HepG2 (cell line): Measurements from ENCODE around the gene FAM240A. TPM values are rescaled to one million over a fixed set of nuclear protein-coding genes. Genes with fewer than 3 reads are reported as not detected.

Source experiments
- ATAC-seq: fragments of 200-7000 bp; cut with Tn5 transposase; 3 replicates; pipeline ENCODE4 v1.9.1; 2020; ENCODE audit warnings: mild to moderate bottlenecking, moderate library complexity
- BruUV-seq: library from RNA; stranded (reverse); fragments of 400-500 nt; replicated peaks from 2 replicates; lab custom pipeline; 2021; lab: Mats Ljungman, UMichigan
- CTCF ChIA-PET: fragments of 300-600 bp; formaldehyde crosslinking; extraction: SDS; loops from one replicate; lab custom pipeline; 2021; ENCODE audit warnings: low total read pairs, inconsistent platforms, low intra/inter-chr PET ratio; lab: Yijun Ruan, JAX
- POLR2A ChIA-PET: fragments of 350-600 bp; sonication (Branson Sonifier 250); formaldehyde crosslinking; loops from one replicate; lab custom pipeline; 2020; ENCODE audit warnings: antibody characterized with exemption, inconsistent platforms; lab: Yijun Ruan, JAX
- DNase-seq: peaks from one replicate; pipeline ENCODE4 v3.0.0-alpha.2; 2015; ENCODE audit warnings: low spot score
- FAIRE-seq: peaks from 3 replicates; lab custom pipeline; 2011; peaks lifted over from hg19 to GRCh38; lab: Jason Lieb, UNC
- H2AFZ ChIP-seq: one replicate; pipeline ENCODE4 v1.6.1; 2011; ENCODE audit warnings: low read length, inconsistent platforms
- H3K27ac ChIP-seq: fragments of 300-600 bp; 3 replicates; pipeline ENCODE4 v1.8.0; 2011; ENCODE audit warnings: mixed run types, mild to moderate bottlenecking, mixed read lengths, low read length, inconsistent platforms; ENCODE audit not compliant: insufficient read depth; ENCODE audit errors: extremely low read length
- H3K27me3 ChIP-seq, 2 experiments: fragments of 200-600 bp in 1 of 2; 2 replicates in 1 of 2; 3 replicates in 1 of 2; pipeline versions ENCODE4 v1.6.0 to v1.8.0; 2011; ENCODE audit warnings: low read length in 2 of 2, mild to moderate bottlenecking in 2 of 2, moderate library complexity in 2 of 2, inconsistent platforms in 1 of 2; ENCODE audit not compliant: insufficient read depth in 2 of 2, control insufficient read depth in 1 of 2
- H3K36me3 ChIP-seq, 2 experiments: fragments of 200-600 bp in 1 of 2; replicated peaks in 1 of 2; 2 replicates in 1 of 2; 3 replicates in 1 of 2; pipeline versions ENCODE4 v1.5.1 to v1.8.0; 2011; ENCODE audit warnings: low read length in 2 of 2, inconsistent platforms in 1 of 2; ENCODE audit not compliant: insufficient read depth in 2 of 2, control insufficient read depth in 1 of 2
- H3K4me1 ChIP-seq: 2 replicates; pipeline ENCODE4 v1.5.1; 2012; ENCODE audit warnings: low read length, inconsistent platforms; ENCODE audit not compliant: insufficient read depth
- H3K4me2 ChIP-seq: 2 replicates; pipeline ENCODE4 v1.6.0; 2011; ENCODE audit warnings: low read depth, low read length, inconsistent platforms
- H3K4me3 ChIP-seq, 3 experiments: fragments of 200-600 bp in 1 of 3; sonication (generic), shearing (Covaris generic) in 1 of 3; replicated peaks in 1 of 3; 2 replicates each; pipeline ENCODE4 v1.5.1; 2011 to 2016; ENCODE audit warnings: low read length in 3 of 3, inconsistent platforms in 2 of 3, low read depth in 2 of 3, mild to moderate bottlenecking in 2 of 3, control low read depth in 1 of 3, mixed read lengths in 1 of 3; ENCODE audit not compliant: insufficient read depth in 1 of 3
- H3K79me2 ChIP-seq: one replicate; pipeline ENCODE4 v1.6.1; 2011; ENCODE audit warnings: low read length, inconsistent platforms; ENCODE audit not compliant: insufficient read depth
- H3K9ac ChIP-seq: 2 replicates; pipeline ENCODE4 v1.6.0; 2011; ENCODE audit warnings: mild to moderate bottlenecking, low read depth, low read length, inconsistent platforms; ENCODE audit not compliant: insufficient read depth
- H3K9me3 ChIP-seq: 2 replicates; pipeline ENCODE4 v1.5.1; 2012; ENCODE audit warnings: mild to moderate bottlenecking, low read length
- H4K20me1 ChIP-seq: 2 replicates; pipeline ENCODE4 v1.6.0; 2011; ENCODE audit warnings: inconsistent platforms, mild to moderate bottlenecking, low read length, moderate library complexity; ENCODE audit not compliant: insufficient read depth
- ATF1 ChIP-seq: IDR thresholded peaks from 2 replicates; pipeline ENCODE4 v1.6.1; 2016; ENCODE audit warnings: mild to moderate bottlenecking, control low read depth
- CREM ChIP-seq, 2 experiments: sonication (generic) in 1 of 2; formaldehyde crosslinking in 1 of 2; IDR thresholded peaks; 2 replicates each; pipeline versions ENCODE4 v1.4.0 to v1.6.1; 2016 to 2020; ENCODE audit warnings: antibody characterized with exemption in 1 of 2, mild to moderate bottlenecking in 1 of 2, missing genetic modification reagents in 1 of 2
- GATAD2A ChIP-seq: IDR thresholded peaks from 2 replicates; pipeline ENCODE4 v1.6.1; 2016
- REXO4 ChIP-seq: sonication (generic); formaldehyde crosslinking; IDR thresholded peaks from 2 replicates; pipeline ENCODE4 v1.8.0; 2022; ENCODE audit warnings: missing genetic modification reagents, mild to moderate bottlenecking, borderline replicate concordance
- SIX1 ChIP-seq: sonication (generic); formaldehyde crosslinking; IDR thresholded peaks from 2 replicates; pipeline ENCODE4 v1.4.0; 2020; ENCODE audit warnings: missing genetic modification reagents, borderline replicate concordance
- SOX13 ChIP-seq, 3 experiments: fragments of 450-650 bp in 1 of 3; sonication (generic) in 1 of 3; formaldehyde crosslinking in 1 of 3; IDR thresholded peaks in 2 of 3; conservative IDR thresholded peaks in 1 of 3; 2 replicates each; pipeline versions ENCODE4 v1.5.0 to v1.6.1; 2016 to 2020; ENCODE audit warnings: antibody characterized with exemption in 1 of 3, mild to moderate bottlenecking in 1 of 3, missing compliant biosample characterization in 1 of 3, missing genetic modification reagents in 1 of 3, moderate library complexity in 1 of 3
- SOX6 ChIP-seq, 2 experiments: fragments of 450-650 bp in 1 of 2; sonication (generic) in 1 of 2; formaldehyde crosslinking in 1 of 2; IDR thresholded peaks; 2 replicates each; pipeline versions ENCODE4 v1.4.0 to v1.6.1; 2017 to 2020; ENCODE audit warnings: antibody characterized with exemption in 1 of 2, mild to moderate bottlenecking in 1 of 2, missing genetic modification reagents in 1 of 2
- TBP ChIP-seq: sonication (generic); formaldehyde crosslinking; IDR thresholded peaks from 2 replicates; pipeline ENCODE4 v1.5.0; 2020; ENCODE audit warnings: missing genetic modification reagents
- TCF7 ChIP-seq: sonication (generic); IDR thresholded peaks from 2 replicates; pipeline ENCODE4 v1.6.1; 2016; ENCODE audit warnings: antibody characterized with exemption, low read depth
- TEAD3 ChIP-seq: optimal IDR thresholded peaks from 2 replicates; pipeline ENCODE3; 2016; ENCODE audit warnings: borderline replicate concordance
- ZNF292 ChIP-seq: sonication (generic); formaldehyde crosslinking; IDR thresholded peaks from 2 replicates; pipeline ENCODE4 v1.8.1; 2022; ENCODE audit warnings: mild to moderate bottlenecking, low read depth, missing genetic modification reagents, borderline replicate concordance
- ZNF44 ChIP-seq: sonication (generic); formaldehyde crosslinking; IDR thresholded peaks from 2 replicates; pipeline ENCODE4 v1.5.1; 2020; ENCODE audit warnings: mild to moderate bottlenecking, missing genetic modification reagents
- ZNF776 ChIP-seq: sonication (generic); formaldehyde crosslinking; IDR thresholded peaks from 2 replicates; pipeline ENCODE4 v1.4.0; 2020; ENCODE audit warnings: mild to moderate bottlenecking, missing genetic modification reagents
- WGBS: methylation state at CpG from one replicate; pipeline ENCODE4 v1.1.6; 2017; ENCODE audit warnings: low lambda C conversion rate; 5-methylcytosine and 5-hydroxymethylcytosine counted together
- in situ Hi-C: cut with HindIII; loops from 2 replicates; pipeline ENCODE4 v1.10.0; 2017; ENCODE audit warnings: low pct_unique_long_range_greater_than_20kb; ENCODE audit not compliant: extremely low pct_ligation_motif_present
- intact Hi-C: fragments of 100-400 bp; cut with micrococcal nuclease; formaldehyde crosslinking; loops from one replicate; pipeline ENCODE4 v1.10.0; 2022; ENCODE audit not compliant: unreplicated experiment
- polyA plus RNA-seq, 8 experiments: library from polyadenylated mRNA; depleted of rRNA in 3 of 8; stranded (reverse) in 7 of 8; unstranded in 1 of 8; fragments of >200 nt; fragmentation: Illumina TruSeq in 4 of 8; extraction: Trizol in 4 of 8; gene quantifications; 2 replicates each; pipeline versions ENCODE4 v1.2.1 to v1.2.3, GENCODE V29; 2011 to 2016; ENCODE audit warnings: low read depth in 4 of 8, missing spikeins in 1 of 8, mixed read lengths in 1 of 8; ENCODE audit not compliant: insufficient read depth in 1 of 8
- total RNA-seq, 5 experiments: library from RNA; depleted of rRNA; stranded (reverse); fragments of >200 nt; fragmentation: Illumina TruSeq; extraction: Trizol; gene quantifications; 2 replicates each; pipeline ENCODE4 v1.2.3, GENCODE V29; 2016; ENCODE audit warnings: low read depth in 1 of 5
- TF ChIP-seq, protein P1 (sequence below): sonication (generic); formaldehyde crosslinking; IDR thresholded peaks from 2 replicates; pipeline ENCODE4 v1.4.0; 2020; ENCODE audit warnings: mild to moderate bottlenecking, low read depth, missing genetic modification reagents
- TF ChIP-seq, protein P2 (sequence below): sonication (generic); formaldehyde crosslinking; IDR thresholded peaks from 2 replicates; pipeline ENCODE4 v1.4.0; 2020; ENCODE audit warnings: missing genetic modification reagents
- TF ChIP-seq, protein P3 (sequence below): sonication (generic); formaldehyde crosslinking; conservative IDR thresholded peaks from 2 replicates; pipeline ENCODE4 v1.4.0; 2020; ENCODE audit warnings: mild to moderate bottlenecking, missing genetic modification reagents, moderate library complexity

Gene FAM240A
- total and polyA plus RNA-seq, 2 of the 13 experiments (the other 11 are each of a cell fraction or from before 2014, with no cell fraction given), result not detected

DNA sequence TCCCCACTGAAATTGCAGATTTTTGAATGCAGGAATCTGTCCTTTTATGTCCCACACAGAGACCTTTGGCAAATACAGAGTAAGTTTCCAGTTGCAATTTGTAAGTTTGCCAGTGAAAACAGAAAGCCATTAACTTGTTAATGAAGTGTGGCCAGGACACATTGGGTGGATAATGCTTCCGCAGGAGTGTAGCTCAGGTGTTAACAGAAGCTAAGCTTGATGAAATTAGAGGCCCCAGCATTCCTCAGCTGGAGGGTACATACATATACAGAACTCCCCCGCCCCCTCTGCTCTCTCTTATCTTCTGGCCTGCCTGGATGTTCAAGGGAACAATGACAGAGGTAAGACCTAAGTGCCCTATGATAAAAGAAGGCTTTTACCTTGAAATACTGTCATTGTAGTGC lies 38.1 kb upstream of the FAM240A start:
- CTCF ChIA-PET, result no interaction called here
- BruUV-seq, result no TSS peak
- TF ChIP-seq, protein P1, sequence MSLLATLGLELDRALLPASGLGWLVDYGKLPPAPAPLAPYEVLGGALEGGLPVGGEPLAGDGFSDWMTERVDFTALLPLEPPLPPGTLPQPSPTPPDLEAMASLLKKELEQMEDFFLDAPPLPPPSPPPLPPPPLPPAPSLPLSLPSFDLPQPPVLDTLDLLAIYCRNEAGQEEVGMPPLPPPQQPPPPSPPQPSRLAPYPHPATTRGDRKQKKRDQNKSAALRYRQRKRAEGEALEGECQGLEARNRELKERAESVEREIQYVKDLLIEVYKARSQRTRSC (CRISPR knock-in tag), result no peak
- peak; percentile 94 for TF ChIP-seq SOX13 (IDR thresholded peaks at IDR 0.05)
- peak in 1 of 2 experiments; percentile 97; a peak in 2 of 4 replicates for TF ChIP-seq SOX13 (CRISPR knock-in tag; conservative IDR thresholded peaks at IDR 0.05 in 1 of 2, IDR thresholded peaks at IDR 0.05 in 1 of 2)
- no peak for TF ChIP-seq ZNF44 (CRISPR knock-in tag)
- peak; percentile 13; the same call in 1 of the 2 replicates for TF ChIP-seq GATAD2A
- no peak for TF ChIP-seq TBP
- 0 out of 2 replicates have a peak, but pooled peaks have one; percentile 14 for TF ChIP-seq SIX1 (CRISPR knock-in tag)
- TF ChIP-seq, protein P2, sequence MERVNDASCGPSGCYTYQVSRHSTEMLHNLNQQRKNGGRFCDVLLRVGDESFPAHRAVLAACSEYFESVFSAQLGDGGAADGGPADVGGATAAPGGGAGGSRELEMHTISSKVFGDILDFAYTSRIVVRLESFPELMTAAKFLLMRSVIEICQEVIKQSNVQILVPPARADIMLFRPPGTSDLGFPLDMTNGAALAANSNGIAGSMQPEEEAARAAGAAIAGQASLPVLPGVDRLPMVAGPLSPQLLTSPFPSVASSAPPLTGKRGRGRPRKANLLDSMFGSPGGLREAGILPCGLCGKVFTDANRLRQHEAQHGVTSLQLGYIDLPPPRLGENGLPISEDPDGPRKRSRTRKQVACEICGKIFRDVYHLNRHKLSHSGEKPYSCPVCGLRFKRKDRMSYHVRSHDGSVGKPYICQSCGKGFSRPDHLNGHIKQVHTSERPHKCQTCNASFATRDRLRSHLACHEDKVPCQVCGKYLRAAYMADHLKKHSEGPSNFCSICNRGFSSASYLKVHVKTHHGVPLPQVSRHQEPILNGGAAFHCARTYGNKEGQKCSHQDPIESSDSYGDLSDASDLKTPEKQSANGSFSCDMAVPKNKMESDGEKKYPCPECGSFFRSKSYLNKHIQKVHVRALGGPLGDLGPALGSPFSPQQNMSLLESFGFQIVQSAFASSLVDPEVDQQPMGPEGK (CRISPR knock-in tag), result peak; percentile 47; the same call in 1 of the 2 replicates
- TF ChIP-seq, protein P3, sequence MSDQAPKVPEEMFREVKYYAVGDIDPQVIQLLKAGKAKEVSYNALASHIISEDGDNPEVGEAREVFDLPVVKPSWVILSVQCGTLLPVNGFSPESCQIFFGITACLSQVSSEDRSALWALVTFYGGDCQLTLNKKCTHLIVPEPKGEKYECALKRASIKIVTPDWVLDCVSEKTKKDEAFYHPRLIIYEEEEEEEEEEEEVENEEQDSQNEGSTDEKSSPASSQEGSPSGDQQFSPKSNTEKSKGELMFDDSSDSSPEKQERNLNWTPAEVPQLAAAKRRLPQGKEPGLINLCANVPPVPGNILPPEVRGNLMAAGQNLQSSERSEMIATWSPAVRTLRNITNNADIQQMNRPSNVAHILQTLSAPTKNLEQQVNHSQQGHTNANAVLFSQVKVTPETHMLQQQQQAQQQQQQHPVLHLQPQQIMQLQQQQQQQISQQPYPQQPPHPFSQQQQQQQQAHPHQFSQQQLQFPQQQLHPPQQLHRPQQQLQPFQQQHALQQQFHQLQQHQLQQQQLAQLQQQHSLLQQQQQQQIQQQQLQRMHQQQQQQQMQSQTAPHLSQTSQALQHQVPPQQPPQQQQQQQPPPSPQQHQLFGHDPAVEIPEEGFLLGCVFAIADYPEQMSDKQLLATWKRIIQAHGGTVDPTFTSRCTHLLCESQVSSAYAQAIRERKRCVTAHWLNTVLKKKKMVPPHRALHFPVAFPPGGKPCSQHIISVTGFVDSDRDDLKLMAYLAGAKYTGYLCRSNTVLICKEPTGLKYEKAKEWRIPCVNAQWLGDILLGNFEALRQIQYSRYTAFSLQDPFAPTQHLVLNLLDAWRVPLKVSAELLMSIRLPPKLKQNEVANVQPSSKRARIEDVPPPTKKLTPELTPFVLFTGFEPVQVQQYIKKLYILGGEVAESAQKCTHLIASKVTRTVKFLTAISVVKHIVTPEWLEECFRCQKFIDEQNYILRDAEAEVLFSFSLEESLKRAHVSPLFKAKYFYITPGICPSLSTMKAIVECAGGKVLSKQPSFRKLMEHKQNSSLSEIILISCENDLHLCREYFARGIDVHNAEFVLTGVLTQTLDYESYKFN, result peak; percentile 41
- peak; percentile 35; the same call in 1 of the 2 replicates for TF ChIP-seq ATF1
- no peak for TF ChIP-seq REXO4 (CRISPR knock-in tag)
- TF ChIP-seq ZNF292, result peak; percentile 30; the same call in 1 of the 2 replicates
- no peak for TF ChIP-seq ZNF776 (CRISPR knock-in tag)
- peak; percentile 51; the same call in 1 of the 2 replicates for TF ChIP-seq CREM (IDR thresholded peaks at IDR 0.05)
- no peak for TF ChIP-seq CREM (CRISPR knock-in tag; IDR thresholded peaks at IDR 0.05)
- no peak for TF ChIP-seq SOX6 (IDR thresholded peaks at IDR 0.05)
- peak; percentile 87 for TF ChIP-seq SOX6 (CRISPR knock-in tag; IDR thresholded peaks at IDR 0.05)
- peak; percentile 73 for TF ChIP-seq TCF7
- TF ChIP-seq TEAD3 (CRISPR knock-in tag), result peak; percentile 28

More for the DNA sequence above, 38.1 kb upstream of the FAM240A start:
- peak; percentile 84 for DNase-seq
- in situ Hi-C loops (no loop called here), intact Hi-C loops (loop anchor here (1.0 kb wide), 1 partner anchor 8 kb away; the partner anchor contains the start of gene LRRC2)
- Histone ChIP-seq H4K20me1 (no peaks in the 10 kb centered on the region), H2AFZ (no peak overlapping the region), H3K4me1 (peaks cover 52% of the 10 kb centered on the region), H3K27ac (peak overlapping the region; percentile 33), H3K4me3 (no peak overlapping the region), H3K9me3 (no peaks in the 10 kb centered on the region), H3K79me2 (no peaks in the 10 kb centered on the region), H3K36me3 (no peaks in the 10 kb centered on the region), H3K4me2 (peak overlapping the region; percentile 28), H3K27me3 (no peaks in the 10 kb centered on the region), H3K9ac (no peak overlapping the region)
- ATAC-seq, result peak; percentile 88
- 0% methylated on average over 1 of the region's 2 CpGs for WGBS
- FAIRE-seq, result no peak
- POLR2A ChIA-PET, result interaction anchor here (0.6 to 1.6 kb wide), 3 partner anchors 7 to 16 kb away, joined by 3 to 4 read pairs (median 3); no protein-coding TSS in a partner anchor
